NB4 (cell line): ENCODE data around the gene IQCE.

Experiments
- DNase-seq: peaks from one replicate; pipeline ENCODE4 v3.0.0; 2010; ENCODE audit warnings: low read depth
- H3K4me3 ChIP-seq: one replicate; pipeline ENCODE4 v1.5.1; 2011; ENCODE audit warnings: mild to moderate bottlenecking, low read depth, low read length, moderate library complexity
- MAX ChIP-seq: IDR thresholded peaks from 2 replicates; pipeline ENCODE4 v1.6.1; 2011; ENCODE audit warnings: low read depth, low read length
- MYC ChIP-seq: IDR thresholded peaks from 2 replicates; pipeline ENCODE4 v1.6.1; 2011; ENCODE audit warnings: low read depth, low read length
- POLR2A ChIP-seq: IDR thresholded peaks from 2 replicates; pipeline ENCODE4 v1.6.1; 2011; ENCODE audit warnings: mild to moderate bottlenecking; ENCODE audit not compliant: insufficient read length; ENCODE audit errors: extremely low read depth
- TF ChIP-seq, protein P1 (sequence below): IDR thresholded peaks from one replicate; pipeline ENCODE4 v1.5.1; 2012; ENCODE audit warnings: low read depth, low read length

Gene IQCE

GRCh38 chr7:2641406-2642393, 82.9 kb downstream of the IQCE start:
- H3K4me3 ChIP-seq, result no peak overlapping the region
- DNase-seq, result peak; percentile 88

GRCh38 chr7:2643386-2644219, 84.8 kb downstream of the IQCE start:
- TF ChIP-seq POLR2A, result no peak
- TF ChIP-seq, protein P1, sequence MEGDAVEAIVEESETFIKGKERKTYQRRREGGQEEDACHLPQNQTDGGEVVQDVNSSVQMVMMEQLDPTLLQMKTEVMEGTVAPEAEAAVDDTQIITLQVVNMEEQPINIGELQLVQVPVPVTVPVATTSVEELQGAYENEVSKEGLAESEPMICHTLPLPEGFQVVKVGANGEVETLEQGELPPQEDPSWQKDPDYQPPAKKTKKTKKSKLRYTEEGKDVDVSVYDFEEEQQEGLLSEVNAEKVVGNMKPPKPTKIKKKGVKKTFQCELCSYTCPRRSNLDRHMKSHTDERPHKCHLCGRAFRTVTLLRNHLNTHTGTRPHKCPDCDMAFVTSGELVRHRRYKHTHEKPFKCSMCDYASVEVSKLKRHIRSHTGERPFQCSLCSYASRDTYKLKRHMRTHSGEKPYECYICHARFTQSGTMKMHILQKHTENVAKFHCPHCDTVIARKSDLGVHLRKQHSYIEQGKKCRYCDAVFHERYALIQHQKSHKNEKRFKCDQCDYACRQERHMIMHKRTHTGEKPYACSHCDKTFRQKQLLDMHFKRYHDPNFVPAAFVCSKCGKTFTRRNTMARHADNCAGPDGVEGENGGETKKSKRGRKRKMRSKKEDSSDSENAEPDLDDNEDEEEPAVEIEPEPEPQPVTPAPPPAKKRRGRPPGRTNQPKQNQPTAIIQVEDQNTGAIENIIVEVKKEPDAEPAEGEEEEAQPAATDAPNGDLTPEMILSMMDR, result peak; percentile 36

More at GRCh38 chr7:2641406-2642393, 82.9 kb downstream of the IQCE start:
- TF ChIP-seq MAX, result peak; percentile 82
- TF ChIP-seq POLR2A, result no peak
- TF ChIP-seq, protein P1, result no peak
- TF ChIP-seq MYC, result peak; percentile 91

GRCh38 chr7:2644220-2644561, 85.4 kb downstream of the IQCE start:
- H3K4me3 ChIP-seq, result no peak overlapping the region
- no peak for DNase-seq
- no peak for TF ChIP-seq MAX
- TF ChIP-seq, protein P1, result no peak
- no peak for TF ChIP-seq POLR2A
- TF ChIP-seq MYC, result no peak

More at GRCh38 chr7:2643386-2644219, 84.8 kb downstream of the IQCE start:
- H3K4me3 ChIP-seq, result no peak overlapping the region
- peak; percentile 49 for DNase-seq

DNA sequence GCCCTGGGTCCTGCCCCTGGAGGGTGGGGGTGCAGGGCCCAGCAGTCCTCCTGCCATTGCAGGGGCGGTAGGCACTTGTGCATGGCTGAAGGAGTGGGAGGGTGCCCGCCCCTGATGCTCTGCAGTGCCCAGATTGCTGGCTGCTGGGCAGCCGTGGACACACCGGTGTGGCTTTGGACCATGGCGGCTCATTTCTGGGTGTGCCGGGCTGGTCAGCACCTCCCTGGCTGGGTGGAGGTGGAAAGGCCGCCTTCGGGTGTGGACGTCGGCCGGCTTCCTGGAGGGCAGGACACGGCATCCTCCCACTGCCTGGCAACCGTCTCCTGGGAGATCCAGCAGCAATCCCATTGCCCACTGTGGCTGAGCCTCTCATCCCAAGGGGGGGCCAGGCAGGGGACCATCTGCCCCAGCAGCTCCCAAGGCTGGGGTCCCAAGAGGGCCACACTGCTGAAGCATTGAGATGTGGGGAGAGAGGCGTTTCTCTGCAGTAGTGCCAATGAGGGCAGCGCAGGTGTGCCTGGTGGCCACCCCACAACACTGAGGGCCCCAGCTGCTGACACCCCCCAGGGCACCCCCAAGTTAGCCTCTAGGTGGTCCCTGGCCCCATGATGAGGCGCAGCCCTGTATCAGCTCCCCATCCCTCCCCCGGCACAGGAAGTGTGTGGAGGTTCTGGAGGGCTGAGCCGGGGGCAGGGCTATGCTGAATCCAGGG, 85.9 kb downstream of the IQCE start:
- H3K4me3 ChIP-seq, result no peak overlapping the region
- TF ChIP-seq MYC, result no peak
- TF ChIP-seq, protein P1, result no peak
- no peak for TF ChIP-seq POLR2A
- no peak for TF ChIP-seq MAX
- no peak for DNase-seq

DNA sequence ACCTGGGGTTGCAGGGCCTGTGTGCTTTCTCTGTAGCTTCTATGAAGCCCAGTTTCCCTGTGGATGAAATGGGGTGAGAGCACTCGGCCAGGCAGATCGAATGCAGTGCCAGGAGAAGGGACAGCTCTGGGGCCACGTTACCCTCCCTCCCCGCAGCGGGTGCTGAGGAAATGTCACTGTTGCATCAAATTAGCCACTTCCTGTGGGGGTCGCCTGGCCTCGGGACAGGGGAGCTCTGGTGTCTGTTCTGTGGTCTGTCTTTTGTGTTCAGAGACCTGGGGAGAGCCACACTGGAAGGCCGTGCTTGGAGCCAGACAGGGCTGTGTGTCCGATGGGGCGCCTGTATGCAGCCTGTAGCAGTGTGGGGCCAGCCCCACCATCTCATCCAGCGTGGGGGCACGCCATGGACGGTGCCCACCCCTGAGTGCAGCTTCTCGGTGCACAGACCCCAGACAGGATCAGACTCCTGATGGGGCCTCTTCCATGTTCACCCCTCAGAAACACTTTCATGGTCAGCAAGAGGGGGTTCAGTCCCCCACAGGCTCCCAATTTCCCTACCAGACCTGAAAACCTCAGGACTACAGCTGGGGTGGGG, 86.6 kb downstream of the IQCE start:
- DNase-seq, result peak; percentile 97
- H3K4me3 ChIP-seq, result no peak overlapping the region
- TF ChIP-seq POLR2A (no peak), MYC (peak; percentile 59), MAX (peak; percentile 52; the same call in 1 of the 2 replicates)
- TF ChIP-seq, protein P1, result no peak
